ENCODE data around the gene HSD17B1. TPM values are rescaled to one million over a fixed set of nuclear protein-coding genes. Genes with fewer than 3 reads are reported as not detected.

HSD17B1 gene
- total RNA-seq, 1 experiment from 2014 or later: 1.5 TPM

- Mint-ChIP-seq H3K9me3 (no peaks in the 10 kb centered on the region), H3K36me3 (ENCODE audit: insufficient read depth in 1 of 3, low read depth in 3 of 3) (peaks cover 0 to 34% (median 30%) of the 10 kb centered on the region in 3 experiments; a peak in 5 of 7 replicates), H3K4me1 (peaks cover 1 to 13% of the 10 kb centered on the region in 2 experiments), H3K27ac (no peak overlapping the region), H3K4me3 (no peak overlapping the region; a peak in 1 of 5 replicates), H3K27me3 (ENCODE audit: low read depth) (peaks cover 2% of the 10 kb centered on the region; the same call in 1 of the 2 replicates)
- Histone ChIP-seq H3K56ac (ENCODE audit: insufficient read length, low read depth, low read length) (no peak overlapping the region), H3K23ac (ENCODE audit: insufficient read length, low read depth, low read length) (no peak overlapping the region), H3K23me2 (ENCODE audit: insufficient read length, low read depth, low read length, poor library complexity, severe bottlenecking) (no peaks in the 10 kb centered on the region), H3K79me2 (ENCODE audit: insufficient read depth, low read length) (no peaks in the 10 kb centered on the region), H2BK120ac (ENCODE audit: low read depth, low read length, poor library complexity, severe bottlenecking) (no peak overlapping the region), H3K18ac (ENCODE audit: insufficient read length, low read depth, low read length) (no peak overlapping the region), H2BK15ac (ENCODE audit: low read depth, low read length) (no peak overlapping the region), H3K14ac (ENCODE audit: insufficient read depth, low read length) (no peak overlapping the region; the same call in 1 of the 2 replicates), H2AK5ac (ENCODE audit: insufficient read length, low read length) (no peak overlapping the region), H3K27ac (ENCODE audit: insufficient read length, low read depth, low read length) (no peak overlapping the region), H3K4me2 (ENCODE audit: insufficient read depth, insufficient read length, low read length) (no peak overlapping the region), H4K91ac (ENCODE audit: insufficient read length, low read depth, low read length) (no peak overlapping the region), H2BK5ac (ENCODE audit: insufficient read length, low read length) (no peak overlapping the region), H2AFZ (ENCODE audit: low read length) (no peak overlapping the region), H3K9me3 (ENCODE audit: control insufficient read depth, low read depth, low read length) (no peaks in the 10 kb centered on the region), H4K8ac (replicated peaks; ENCODE audit: insufficient read length, low read depth, low read length) (no peak overlapping the region), H3T11ph (ENCODE audit: low read length) (no peak overlapping the region), H2BK12ac (ENCODE audit: insufficient read length, low read depth, low read length) (no peak overlapping the region), H4K5ac (ENCODE audit: insufficient read length, low read depth, low read length) (no peak overlapping the region), H2BK20ac (ENCODE audit: low read depth, low read length, poor library complexity, severe bottlenecking) (no peak overlapping the region), H3K79me1 (ENCODE audit: insufficient read depth, low read depth, low read length, poor library complexity, severe bottlenecking) (no peaks in the 10 kb centered on the region), H3K4ac (ENCODE audit: low read depth, low read length) (no peak overlapping the region), H3K27me3 (ENCODE audit: insufficient read depth, low read length) (peaks cover 2% of the 10 kb centered on the region; the same call in 1 of the 2 replicates), H3K4me1 (ENCODE audit: insufficient read depth, low read length) (no peaks in the 10 kb centered on the region), H4K20me1 (ENCODE audit: control insufficient read depth, insufficient read depth, insufficient read length) (no peaks in the 10 kb centered on the region), H3K9ac (ENCODE audit: extremely low read depth, insufficient read length, low read length) (no peak overlapping the region)
- whole genome bisulfite sequencing (ENCODE audit: extremely low coverage, insufficient read length, low lambda C conversion rate): no CpG with 5 or more reads among the region's 11 CpGs
- TF ChIP-seq CTCF (conservative IDR thresholded peaks at IDR 0.05): no peak
- DNase-seq: no peak
These were observed 39.0 kb upstream of the HSD17B1 start for GRCh38 chr17:42513686-42514085.
